Natural killer cell (primary cell): ENCODE measurements around the gene AUH. TPM values are rescaled to one million over a fixed set of nuclear protein-coding genes. Genes with fewer than 3 reads are reported as not detected.
A peak's percentile ranks its signal among the peaks of the same experiment; 100 is the strongest.
"Not testable (repeated sequence)": the region's sequence is repeated elsewhere in the genome, so short reads cannot be mapped to it uniquely, and the experiment has no call there.

ENCODE experiments used
- ATAC-seq, 3 donors: fragments of 150-1000 bp in 2 of 3; fragments of 200-7000 bp in 1 of 3; cut with Tn5 transposase; 1 replicate in 1 of 3; 2 replicates in 2 of 3; pipeline ENCODE4 v1.10.0; 2021; ENCODE audit warnings: mild to moderate bottlenecking in 2 of 3, moderate library complexity in 2 of 3
- DNase-seq, 2 donors: peaks; one replicate each; pipeline versions ENCODE4 v3.0.0 to v3.0.0-alpha.2; 2013 to 2021; ENCODE audit warnings: mixed read lengths in 1 of 2
- H3K27ac ChIP-seq: one replicate; pipeline ENCODE4 v1.5.1; 2013; ENCODE audit warnings: mild to moderate bottlenecking, low read length
- H3K27me3 ChIP-seq: one replicate; pipeline ENCODE4 v1.6.1; 2013; ENCODE audit warnings: low read length; ENCODE audit not compliant: control insufficient read depth, insufficient read depth
- H3K36me3 ChIP-seq: one replicate; pipeline ENCODE4 v1.6.1; 2013; ENCODE audit warnings: low read length; ENCODE audit not compliant: control insufficient read depth, insufficient read depth
- H3K4me1 ChIP-seq: one replicate; pipeline ENCODE4 v1.6.1; 2013; ENCODE audit warnings: low read length; ENCODE audit not compliant: control insufficient read depth, insufficient read depth
- H3K4me3 ChIP-seq: one replicate; pipeline ENCODE4 v1.5.1; 2013; ENCODE audit warnings: low read length
- H3K9me3 ChIP-seq: one replicate; pipeline ENCODE4 v1.6.1; 2013; ENCODE audit warnings: low read length; ENCODE audit not compliant: control insufficient read depth, insufficient read depth
- H3K27ac Mint-ChIP-seq, 2 donors: one replicate each; pipeline ENCODE4 v1.8.0; 2022; ENCODE audit warnings: mild to moderate bottlenecking in 2 of 2, mixed read lengths in 2 of 2, moderate library complexity in 1 of 2
- H3K27me3 Mint-ChIP-seq, 2 donors: one replicate each; pipeline ENCODE4 v1.8.0; 2022; ENCODE audit warnings: low read depth in 2 of 2, mixed read lengths in 2 of 2
- H3K36me3 Mint-ChIP-seq: one replicate; pipeline ENCODE4 v1.8.0; 2022; ENCODE audit warnings: mixed read lengths
- H3K4me1 Mint-ChIP-seq, 2 donors: one replicate each; pipeline ENCODE4 v1.8.0; 2022; ENCODE audit warnings: mixed read lengths in 2 of 2
- H3K4me3 Mint-ChIP-seq: one replicate; pipeline ENCODE4 v1.8.0; 2022; ENCODE audit warnings: mild to moderate bottlenecking, moderate library complexity, mixed read lengths
- H3K9me3 Mint-ChIP-seq, 2 donors: one replicate each; pipeline ENCODE4 v1.8.0; 2022; ENCODE audit warnings: mixed read lengths in 2 of 2
- CTCF ChIP-seq: fragments of 200-600 bp; IDR thresholded peaks from one replicate; pipeline ENCODE4 v1.8.0; 2022; ENCODE audit warnings: antibody characterized with exemption
- WGBS: methylation state at CpG from one replicate; pipeline ENCODE4 v1.1.7; 2013; ENCODE audit warnings: missing lambda C conversion rate; ENCODE audit not compliant: insufficient coverage; 5-methylcytosine and 5-hydroxymethylcytosine counted together
- intact Hi-C: fragments of 100-400 bp; cut with micrococcal nuclease; formaldehyde crosslinking; loops from one replicate; pipeline ENCODE4 v1.14.2; 2022
- total RNA-seq, 4 donors: library from RNA; stranded (reverse); fragments of 120-200 nt in 1 of 4; gene quantifications; one replicate each; pipeline versions ENCODE4 v1.2.3 to v1.2.4, GENCODE V29; 2013 to 2022

The AUH gene
- total RNA-seq, 3 donors from 2014 or later (not counting 1 experiment from before 2014, with no cell fraction given): 26.7 to 36.6 (median 34.9) TPM

DNA sequence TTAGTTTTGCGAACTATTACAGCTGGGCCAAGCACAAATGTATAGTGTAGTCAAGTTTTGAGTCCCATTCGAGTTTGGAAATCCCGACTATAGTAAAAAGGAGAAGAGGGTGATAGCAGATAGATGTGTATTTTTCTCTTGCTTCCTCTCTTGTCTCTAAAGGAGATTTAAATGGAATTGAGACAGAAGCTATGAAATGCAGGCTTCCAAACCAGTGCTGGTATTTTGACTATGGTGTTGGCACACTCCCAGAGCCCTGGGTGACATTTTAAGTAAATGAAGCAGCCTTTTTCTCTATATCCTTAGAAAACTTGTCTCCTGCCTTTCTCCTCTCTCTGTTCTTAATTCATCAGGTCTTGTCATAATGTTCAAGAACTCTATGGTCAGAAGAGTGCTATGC lies 17.7 kb upstream of the AUH start:
- H3K4me3 ChIP-seq: no peak overlapping the region
- H3K4me3 Mint-ChIP-seq: no peak overlapping the region
- intact Hi-C loops: loop anchor here (5.0 kb wide), 1 partner anchor 38 kb away; no protein-coding TSS in a partner anchor
- no peak for ATAC-seq
- no peaks in the 10 kb centered on the region for H3K36me3 Mint-ChIP-seq
- no peak for DNase-seq
- H3K27ac ChIP-seq: no peak overlapping the region
- no peaks in the 10 kb centered on the region for H3K9me3 Mint-ChIP-seq
- no peaks in the 10 kb centered on the region for H3K27me3 ChIP-seq
- peaks cover 16% of the 10 kb centered on the region for H3K4me1 ChIP-seq
- 45% methylated on average over 3 of the region's 3 CpGs for WGBS
- no peaks in the 10 kb centered on the region for H3K9me3 ChIP-seq
- TF ChIP-seq CTCF: no peak
- H3K36me3 ChIP-seq: no peaks in the 10 kb centered on the region
- no peaks in the 10 kb centered on the region for H3K27me3 Mint-ChIP-seq
- H3K4me1 Mint-ChIP-seq: peaks cover 18 to 19% of the 10 kb centered on the region in 2 donors
- no peak overlapping the region for H3K27ac Mint-ChIP-seq

- H3K36me3 Mint-ChIP-seq: no peaks in the 10 kb centered on the region
- WGBS: 83% methylated on average over 1 of the region's 2 CpGs
- no peak for ATAC-seq
Observed at GRCh38 chr9:91378695-91379127, 17.0 kb upstream of the AUH start.

GRCh38 chr9:91378054-91378453 lies 16.3 kb upstream of the AUH start:
- H3K9me3 Mint-ChIP-seq, H3K36me3 Mint-ChIP-seq, H3K36me3 ChIP-seq, H3K27ac ChIP-seq, H3K4me3 Mint-ChIP-seq, H3K27ac Mint-ChIP-seq, DNase-seq, H3K27me3 Mint-ChIP-seq, H3K4me3 ChIP-seq, H3K27me3 ChIP-seq, ATAC-seq, H3K9me3 ChIP-seq: not testable (repeated sequence)
- intact Hi-C loops: loop anchor here (5.0 kb wide), 1 partner anchor 39 kb away; no protein-coding TSS in a partner anchor
- H3K4me1 ChIP-seq: peaks cover 16% of the 10 kb centered on the region
- peaks cover 18 to 19% of the 10 kb centered on the region in 2 donors for H3K4me1 Mint-ChIP-seq
- WGBS: no CpG with 5 or more reads among the region's 3 CpGs

More at GRCh38 chr9:91378695-91379127, 17.0 kb upstream of the AUH start:
- Histone ChIP-seq H3K4me3 (no peak overlapping the region), H3K27ac (no peak overlapping the region), H3K36me3 (no peaks in the 10 kb centered on the region), H3K9me3 (no peaks in the 10 kb centered on the region), H3K27me3 (no peaks in the 10 kb centered on the region), H3K4me1 (peaks cover 16% of the 10 kb centered on the region)
- H3K4me3 Mint-ChIP-seq: no peak overlapping the region
- H3K27ac Mint-ChIP-seq: no peak overlapping the region
- intact Hi-C loops: loop anchor here (5.0 kb wide), 1 partner anchor 39 kb away; no protein-coding TSS in a partner anchor
- DNase-seq: no peak
- no peaks in the 10 kb centered on the region for H3K27me3 Mint-ChIP-seq
- H3K4me1 Mint-ChIP-seq: peaks cover 18 to 19% of the 10 kb centered on the region in 2 donors
- TF ChIP-seq CTCF: no peak
- H3K9me3 Mint-ChIP-seq: no peaks in the 10 kb centered on the region

- intact Hi-C loops: loop anchor here (5.0 kb wide), 1 partner anchor 41 kb away; no protein-coding TSS in a partner anchor
- DNase-seq (no peak), ATAC-seq (peak; percentile 73 to 91 (median 87))
- Mint-ChIP-seq H3K36me3 (no peaks in the 10 kb centered on the region), H3K27ac (peak overlapping the region; percentile 22 to 81), H3K4me3 (peak overlapping the region; percentile 25), H3K27me3 (no peaks in the 10 kb centered on the region), H3K4me1 (peaks cover 18 to 19% of the 10 kb centered on the region in 2 donors), H3K9me3 (no peaks in the 10 kb centered on the region)
- Histone ChIP-seq H3K36me3 (no peaks in the 10 kb centered on the region), H3K4me3 (no peak overlapping the region), H3K27ac (peak overlapping the region; percentile 17), H3K4me1 (peaks cover 16% of the 10 kb centered on the region), H3K9me3 (no peaks in the 10 kb centered on the region), H3K27me3 (no peaks in the 10 kb centered on the region)
- no peak for TF ChIP-seq CTCF
- WGBS: 17% methylated on average over 4 of the region's 4 CpGs
Observed at GRCh38 chr9:91376239-91376638, 14.5 kb upstream of the AUH start.
